Urothelium cell line (cell line): Measurements from ENCODE around the gene MFAP3.
"Not testable (repeated sequence)": the region's sequence is repeated elsewhere in the genome, so short reads cannot be mapped to it uniquely, and the experiment has no call there.

Experiments
- DNase-seq: peaks from one replicate; pipeline ENCODE4 v3.0.0; 2011; ENCODE audit warnings: low spot score, mixed read lengths
- FAIRE-seq: peaks from 2 replicates; lab custom pipeline; 2011; peaks lifted over from hg19 to GRCh38; lab: Jason Lieb, UNC

The MFAP3 gene

GRCh38 chr5:154049636-154050035 lies 10.9 kb downstream of the MFAP3 start:
- DNase-seq: no peak
- FAIRE-seq: no peak

DNA sequence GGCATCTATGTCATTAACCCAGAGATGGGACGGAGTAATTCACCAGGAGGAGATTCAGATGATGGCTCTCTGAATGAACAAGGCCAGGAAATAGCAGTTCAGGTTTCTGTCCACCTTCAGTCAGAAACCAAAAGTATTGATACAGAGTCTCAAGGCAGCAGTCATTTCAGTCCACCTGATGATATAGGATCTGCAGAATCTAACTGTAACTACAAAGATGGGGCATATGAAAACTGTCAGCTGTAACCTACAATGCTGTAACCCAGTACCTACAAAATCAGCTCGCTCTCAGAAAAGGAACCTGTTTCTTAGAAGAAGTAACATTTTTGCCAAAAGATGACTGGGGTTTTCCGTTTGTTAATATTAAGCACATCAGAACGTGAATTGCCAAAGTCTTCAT lies 14.7 kb downstream of the MFAP3 start:
- FAIRE-seq (no peak), DNase-seq (no peak)

- FAIRE-seq (no peak), DNase-seq (no peak)
Observed at GRCh38 chr5:154055201-154055600, 16.4 kb downstream of the MFAP3 start.

- no peak for DNase-seq
Observed at GRCh38 chr5:154058055-154059038, 19.6 kb downstream of the MFAP3 start.

GRCh38 chr5:154059039-154059430 lies 20.3 kb downstream of the MFAP3 start:
- DNase-seq (no peak), FAIRE-seq (no peak)

More at GRCh38 chr5:154058055-154059038, 19.6 kb downstream of the MFAP3 start:
- FAIRE-seq: no peak

GRCh38 chr5:154059583-154059982 lies 20.8 kb downstream of the MFAP3 start:
- DNase-seq: no peak
- FAIRE-seq: no peak

DNA sequence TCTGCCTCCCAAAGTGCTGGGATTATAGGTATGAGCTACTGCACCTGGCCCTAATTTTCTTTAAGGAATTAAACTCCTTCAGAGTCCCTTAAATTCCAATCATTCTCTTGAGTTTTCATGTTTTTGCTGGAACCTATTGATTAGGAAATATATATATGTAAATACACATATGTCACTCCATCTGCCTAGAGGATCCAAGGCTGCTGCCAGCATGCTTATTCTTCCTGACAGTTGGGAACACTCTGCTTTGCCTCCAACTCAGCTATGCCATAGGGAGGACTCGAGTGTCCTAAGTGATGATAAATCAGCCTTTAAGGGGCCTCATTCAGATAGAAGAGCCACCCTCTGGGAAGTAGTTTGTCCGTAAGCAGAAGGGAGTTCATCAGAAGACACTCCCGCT lies 21.8 kb downstream of the MFAP3 start:
- FAIRE-seq (no peak), DNase-seq (no peak)

DNA sequence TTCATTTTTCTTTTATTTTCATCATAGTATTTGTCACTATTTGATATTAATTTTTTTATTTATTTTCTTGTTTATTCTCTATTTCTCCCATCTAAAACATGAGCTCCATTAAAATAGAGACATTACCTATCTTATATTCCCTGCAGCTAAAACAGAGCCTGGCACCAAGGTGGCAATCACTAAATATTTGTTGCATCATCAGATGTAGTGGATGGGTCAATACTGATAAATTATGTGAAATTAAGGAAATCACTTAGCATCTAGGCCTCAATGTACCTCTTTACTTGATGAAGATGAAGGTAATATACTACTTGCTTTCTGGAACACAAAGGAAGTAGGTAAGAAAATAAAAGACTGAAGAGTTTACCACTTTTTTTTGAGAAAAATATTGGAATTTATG lies 24.6 kb downstream of the MFAP3 start:
- DNase-seq (no peak), FAIRE-seq (no peak)

DNA sequence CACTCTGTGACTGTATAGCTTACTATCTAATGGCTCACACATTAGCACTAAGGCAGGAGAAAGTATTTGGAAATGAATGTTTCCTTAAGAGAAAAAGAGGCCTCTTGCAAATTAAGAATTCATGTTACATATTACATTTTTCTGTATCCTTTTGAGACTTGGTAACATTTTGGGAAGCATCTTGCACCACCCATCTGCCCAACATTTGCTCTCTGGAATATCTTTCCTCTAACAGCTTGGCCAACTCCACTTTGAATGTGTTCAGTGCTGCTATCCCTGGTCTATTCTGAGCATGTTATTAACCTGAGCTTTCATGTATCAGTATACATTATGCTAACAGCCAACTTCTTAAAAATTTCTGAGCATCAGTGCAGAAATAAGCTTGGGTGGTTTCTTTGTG lies 27.2 kb downstream of the MFAP3 start:
- FAIRE-seq (no peak), DNase-seq (no peak)

- not testable (repeated sequence) for DNase-seq, FAIRE-seq
Observed at GRCh38 chr5:154069854-154070253, 31.1 kb downstream of the MFAP3 start.

DNA sequence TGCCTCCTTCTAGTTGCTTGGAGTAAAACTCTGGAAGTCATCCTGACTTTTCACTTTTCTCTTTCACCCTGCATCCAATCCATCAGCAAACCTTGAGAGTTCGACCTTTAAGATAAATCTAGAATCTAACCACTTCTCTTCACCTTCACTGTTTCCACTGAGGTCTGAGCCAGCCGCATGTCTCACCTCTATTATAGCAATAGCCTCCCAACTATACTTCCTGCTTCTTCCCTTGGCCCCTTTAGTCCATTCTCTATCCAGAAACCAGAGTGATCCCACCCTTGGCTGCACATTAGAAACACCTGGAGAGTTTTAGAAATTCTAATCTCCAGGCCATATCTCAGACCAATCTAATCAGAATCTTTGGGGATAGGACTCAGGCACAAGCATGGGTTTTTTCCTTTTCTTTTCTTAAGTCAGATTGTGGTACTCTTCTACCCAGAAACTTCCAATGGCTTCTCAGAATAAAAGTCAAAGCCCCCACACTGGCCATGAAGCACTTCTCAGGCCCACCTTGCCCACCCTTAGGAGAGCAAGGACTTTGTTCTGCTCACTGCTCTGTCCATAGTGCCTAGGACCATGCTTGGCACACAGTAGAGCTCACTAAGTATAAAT lies 33.1 kb downstream of the MFAP3 start:
- FAIRE-seq (no peak), DNase-seq (no peak)

GRCh38 chr5:154072414-154073171 lies 33.8 kb downstream of the MFAP3 start:
- FAIRE-seq (no peak), DNase-seq (peak; percentile 86)

DNA sequence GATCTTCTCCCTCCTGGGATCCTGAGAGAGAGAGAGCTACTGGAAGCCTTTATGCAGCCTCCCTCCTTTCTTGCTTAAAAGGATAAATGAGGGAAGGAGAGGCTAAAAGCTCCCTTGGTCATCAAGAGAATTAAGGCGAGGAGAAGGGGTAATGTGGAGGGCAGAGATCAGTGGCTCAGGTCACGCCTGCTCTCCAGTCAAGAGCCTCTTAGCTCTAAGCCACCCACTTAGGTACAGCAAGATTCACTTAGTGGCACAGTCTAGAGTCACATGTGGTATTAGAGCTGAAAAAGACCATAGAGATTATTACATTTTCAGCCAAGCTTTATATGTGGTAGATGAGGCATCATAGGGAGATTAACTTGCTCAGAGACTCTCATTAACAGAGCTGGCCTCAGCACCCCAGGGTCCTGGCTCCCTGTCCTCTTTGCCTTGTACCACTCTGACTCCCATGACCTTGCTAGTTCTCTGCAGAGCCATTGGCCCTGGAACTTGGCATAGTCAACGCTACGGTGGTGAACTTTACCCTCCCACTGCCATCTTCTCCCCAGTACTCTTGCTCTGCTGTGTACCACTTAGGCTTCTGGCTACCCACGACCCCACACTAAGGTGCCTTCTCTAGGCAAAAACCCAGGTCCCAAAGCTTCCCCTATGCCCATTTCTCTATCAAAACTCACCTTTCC lies 37.6 kb downstream of the MFAP3 start:
- FAIRE-seq (no peak), DNase-seq (no peak)

- no peak for DNase-seq
- FAIRE-seq: no peak
Observed at GRCh38 chr5:154077696-154078095, 38.9 kb downstream of the MFAP3 start.

DNA sequence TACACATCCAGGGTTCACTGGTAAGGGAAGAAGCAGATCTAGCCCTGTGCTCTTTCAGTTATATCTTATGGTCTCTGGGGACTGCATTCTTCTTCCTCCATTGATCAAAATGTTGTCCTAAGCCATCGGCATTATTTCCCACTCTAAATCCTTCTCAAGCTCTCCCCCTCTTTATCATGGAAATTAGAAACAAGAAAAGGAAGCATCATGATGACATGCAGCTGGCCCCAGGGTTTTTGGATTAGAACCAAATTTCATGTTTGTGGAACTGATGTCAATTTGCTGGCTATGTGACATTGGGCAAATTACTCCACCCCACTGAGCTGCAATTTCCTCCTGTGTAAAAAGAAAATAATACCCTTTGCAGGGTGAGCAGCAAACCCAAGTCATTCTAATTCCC lies 39.5 kb downstream of the MFAP3 start:
- no peak for FAIRE-seq

GRCh38 chr5:154081246-154081645 lies 42.5 kb downstream of the MFAP3 start:
- FAIRE-seq (no peak), DNase-seq (no peak)

More for the DNA sequence above, 39.5 kb downstream of the MFAP3 start:
- no peak for DNase-seq

- FAIRE-seq (no peak), DNase-seq (no peak)
Observed at GRCh38 chr5:154084062-154084639, 45.4 kb downstream of the MFAP3 start.

DNA sequence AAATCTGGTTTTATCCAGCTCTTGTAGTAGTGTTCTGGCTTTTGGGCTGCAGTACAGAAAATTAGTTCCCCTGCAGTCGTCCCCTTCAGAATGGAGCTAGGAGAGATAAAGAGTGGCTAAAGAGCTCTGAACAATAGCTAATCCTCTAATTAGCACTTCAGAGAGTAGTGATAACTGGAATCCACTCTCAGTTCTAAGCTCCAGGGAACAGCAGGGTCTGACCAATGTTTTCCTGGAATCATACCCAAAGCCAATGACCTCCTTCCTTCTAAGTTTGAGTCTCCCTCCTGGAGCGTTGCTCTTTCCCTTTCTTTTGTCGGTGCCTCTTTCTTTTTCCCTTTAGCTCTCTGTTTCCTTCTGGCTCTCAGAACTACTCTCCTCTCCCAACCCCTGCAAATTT lies 47.4 kb downstream of the MFAP3 start:
- FAIRE-seq (no peak), DNase-seq (no peak)

DNA sequence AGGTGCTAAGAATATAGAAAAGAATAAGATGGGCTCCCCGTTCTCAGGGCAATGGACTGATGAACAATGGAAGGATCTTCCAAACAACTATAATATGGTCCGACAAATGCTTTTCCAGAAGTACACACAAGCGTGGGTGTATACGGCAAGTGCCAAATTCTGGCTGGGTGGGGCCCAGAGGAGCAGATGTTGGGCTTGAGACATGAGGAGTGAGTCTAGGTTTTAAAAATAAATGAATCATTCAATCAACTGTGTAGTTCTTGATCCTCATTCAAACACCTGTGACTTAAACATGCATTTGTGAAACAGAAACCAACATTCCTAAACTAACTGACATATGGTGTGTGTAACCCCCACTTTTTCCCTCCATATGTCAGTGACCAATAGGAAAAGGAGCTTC lies 47.9 kb downstream of the MFAP3 start:
- DNase-seq (no peak), FAIRE-seq (no peak)

- no peak for DNase-seq
- FAIRE-seq: no peak
Observed at GRCh38 chr5:154087260-154087659, 48.5 kb downstream of the MFAP3 start.
